IPS DF 6.9 (cell line): Measurements from ENCODE around the gene CRTAP.
A peak's percentile ranks its signal among the peaks of the same experiment; 100 is the strongest.
"Not testable (repeated sequence)": the region's sequence is repeated elsewhere in the genome, so short reads cannot be mapped to it uniquely, and the experiment has no call there.

Source experiments
- DNase-seq: peaks from one replicate; pipeline ENCODE4 v3.0.0-alpha.2; 2013; ENCODE audit warnings: low read depth, low spot score
- H3K27ac ChIP-seq: one replicate; pipeline ENCODE4 v1.5.1; 2013; ENCODE audit warnings: low read length, control low read depth
- H3K27me3 ChIP-seq: 2 replicates; pipeline ENCODE4 v1.6.1; 2013; ENCODE audit warnings: mild to moderate bottlenecking, low read length; ENCODE audit not compliant: control insufficient read depth, insufficient read depth
- H3K36me3 ChIP-seq: 2 replicates; pipeline ENCODE4 v1.6.1; 2013; ENCODE audit warnings: low read length; ENCODE audit not compliant: control insufficient read depth, insufficient read depth
- H3K4me1 ChIP-seq: 2 replicates; pipeline ENCODE4 v1.6.1; 2013; ENCODE audit warnings: low read length; ENCODE audit not compliant: control insufficient read depth, insufficient read depth
- H3K4me3 ChIP-seq: 2 replicates; pipeline ENCODE4 v1.5.1; 2013; ENCODE audit warnings: mild to moderate bottlenecking, low read length
- H3K9me3 ChIP-seq: 2 replicates; pipeline ENCODE4 v1.6.1; 2013; ENCODE audit warnings: low read length, inconsistent platforms; ENCODE audit not compliant: control insufficient read depth, insufficient read depth
- WGBS: extraction: QIAGEN DNeasy Blood & Tissue Kit; methylation state at CpG from one replicate; pipeline ENCODE4 v1.1.7; 2013; ENCODE audit warnings: mixed read lengths, missing lambda C conversion rate; ENCODE audit not compliant: insufficient read length, insufficient coverage; 5-methylcytosine and 5-hydroxymethylcytosine counted together

The CRTAP gene

GRCh38 chr3:33134026-33134625 lies 20.3 kb downstream of the CRTAP start:
- H3K27ac ChIP-seq: no peak overlapping the region
- H3K9me3 ChIP-seq: no peaks in the 10 kb centered on the region
- peaks cover 10% of the 10 kb centered on the region; the same call in 1 of the 2 replicates for H3K36me3 ChIP-seq
- no CpG with 5 or more reads among the region's 4 CpGs for WGBS
- no peak overlapping the region for H3K4me3 ChIP-seq
- no peaks in the 10 kb centered on the region for H3K27me3 ChIP-seq
- no peak for DNase-seq
- H3K4me1 ChIP-seq: peaks cover 5% of the 10 kb centered on the region; the same call in 1 of the 2 replicates

GRCh38 chr3:33137691-33138090 lies 23.9 kb downstream of the CRTAP start:
- WGBS: no CpG with 5 or more reads among the region's 1 CpG
- H3K4me1 ChIP-seq: no peaks in the 10 kb centered on the region; the same call in 1 of the 2 replicates
- H3K4me3 ChIP-seq: no peak overlapping the region
- H3K36me3 ChIP-seq: peaks cover 13% of the 10 kb centered on the region; the same call in 1 of the 2 replicates
- no peak overlapping the region for H3K27ac ChIP-seq
- no peak for DNase-seq
- H3K9me3 ChIP-seq: no peaks in the 10 kb centered on the region
- H3K27me3 ChIP-seq: no peaks in the 10 kb centered on the region

GRCh38 chr3:33139006-33139623 lies 25.3 kb downstream of the CRTAP start:
- H3K27ac ChIP-seq, DNase-seq, H3K4me1 ChIP-seq, H3K27me3 ChIP-seq, H3K4me3 ChIP-seq, H3K9me3 ChIP-seq: not testable (repeated sequence)
- 100% methylated on average over 2 of the region's 8 CpGs for WGBS
- peaks cover 11% of the 10 kb centered on the region; the same call in 1 of the 2 replicates for H3K36me3 ChIP-seq

GRCh38 chr3:33139996-33140395 lies 26.2 kb downstream of the CRTAP start:
- no peak for DNase-seq
- Histone ChIP-seq H3K27me3 (no peaks in the 10 kb centered on the region), H3K9me3 (no peaks in the 10 kb centered on the region), H3K4me1 (no peaks in the 10 kb centered on the region; the same call in 1 of the 2 replicates), H3K27ac (no peak overlapping the region), H3K4me3 (no peak overlapping the region), H3K36me3 (peaks cover 9% of the 10 kb centered on the region; the same call in 1 of the 2 replicates)
- no CpG with 5 or more reads among the region's 2 CpGs for WGBS

GRCh38 chr3:33141006-33141405 lies 27.2 kb downstream of the CRTAP start:
- Histone ChIP-seq H3K27me3 (no peaks in the 10 kb centered on the region), H3K9me3 (no peaks in the 10 kb centered on the region), H3K27ac (no peak overlapping the region), H3K4me3 (no peak overlapping the region), H3K4me1 (no peaks in the 10 kb centered on the region; the same call in 1 of the 2 replicates), H3K36me3 (peaks cover 14% of the 10 kb centered on the region; the same call in 1 of the 2 replicates)
- WGBS: no CpG with 5 or more reads among the region's 3 CpGs
- DNase-seq: no peak

- H3K27me3 ChIP-seq: no peaks in the 10 kb centered on the region
- H3K36me3 ChIP-seq: peaks cover 11% of the 10 kb centered on the region; the same call in 1 of the 2 replicates
- no peaks in the 10 kb centered on the region; the same call in 1 of the 2 replicates for H3K4me1 ChIP-seq
- peak; percentile 37 for DNase-seq
- no peak overlapping the region for H3K27ac ChIP-seq
- H3K4me3 ChIP-seq: no peak overlapping the region
- H3K9me3 ChIP-seq: no peaks in the 10 kb centered on the region
- no CpG with 5 or more reads among the region's 1 CpG for WGBS
These were observed 30.6 kb downstream of the CRTAP start for GRCh38 chr3:33144433-33144832.

GRCh38 chr3:33145221-33145900 lies 31.5 kb downstream of the CRTAP start:
- no peaks in the 10 kb centered on the region for H3K9me3 ChIP-seq
- no peak overlapping the region for H3K27ac ChIP-seq
- no CpG with 5 or more reads among the region's 16 CpGs for WGBS
- peaks cover 11% of the 10 kb centered on the region; the same call in 1 of the 2 replicates for H3K36me3 ChIP-seq
- no peak for DNase-seq
- no peaks in the 10 kb centered on the region for H3K27me3 ChIP-seq
- H3K4me3 ChIP-seq: no peak overlapping the region
- no peaks in the 10 kb centered on the region; the same call in 1 of the 2 replicates for H3K4me1 ChIP-seq

- Histone ChIP-seq H3K4me1 (no peaks in the 10 kb centered on the region), H3K27ac (no peak overlapping the region), H3K36me3 (peaks cover 7% of the 10 kb centered on the region; the same call in 1 of the 2 replicates), H3K9me3 (no peaks in the 10 kb centered on the region), H3K27me3 (no peaks in the 10 kb centered on the region), H3K4me3 (no peak overlapping the region)
- no CpG with 5 or more reads among the region's 9 CpGs for WGBS
- no peak for DNase-seq
These were observed 32.2 kb downstream of the CRTAP start for GRCh38 chr3:33145901-33146580.

- DNase-seq: no peak
- H3K9me3 ChIP-seq: no peaks in the 10 kb centered on the region
- H3K27me3 ChIP-seq: no peaks in the 10 kb centered on the region
- H3K36me3 ChIP-seq: peaks cover 5% of the 10 kb centered on the region; the same call in 1 of the 2 replicates
- no peak overlapping the region for H3K27ac ChIP-seq
- no CpG with 5 or more reads among the region's 8 CpGs for WGBS
- H3K4me3 ChIP-seq: no peak overlapping the region
- H3K4me1 ChIP-seq: no peaks in the 10 kb centered on the region
These were observed 33.1 kb downstream of the CRTAP start for GRCh38 chr3:33146791-33147445.

GRCh38 chr3:33149342-33149741 lies 35.5 kb downstream of the CRTAP start:
- no peaks in the 10 kb centered on the region for H3K27me3 ChIP-seq
- H3K27ac ChIP-seq: no peak overlapping the region
- 0 out of 2 replicates have a peak, but pooled peaks cover 5% of the 10 kb centered on the region for H3K36me3 ChIP-seq
- no peaks in the 10 kb centered on the region for H3K4me1 ChIP-seq
- H3K4me3 ChIP-seq: no peak overlapping the region
- DNase-seq: no peak
- no peaks in the 10 kb centered on the region for H3K9me3 ChIP-seq
- WGBS: no CpG with 5 or more reads among the region's 6 CpGs
